ENCODE results near the gene CDS1.

- TF ChIP-seq EZH2phosphoT487 (IDR thresholded peaks at IDR 0.05; ENCODE audit: insufficient read depth, low read depth) (no peak), EZH2 (IDR thresholded peaks at IDR 0.05; ENCODE audit: insufficient read depth, poor library complexity, severe bottlenecking) (no peak)
These were observed 102.2 kb downstream of the CDS1 start for GRCh38 chr4:84685105-84685504.
